Chondrocyte (in vitro differentiated cells): Measurements from ENCODE around the gene RANBP17. TPM values are rescaled to one million over a fixed set of nuclear protein-coding genes. Genes with fewer than 3 reads are reported as not detected.

Experiments
- DNase-seq: peaks from one replicate; pipeline ENCODE4 v3.0.0; 2021; ENCODE audit warnings: mixed read lengths, low spot score
- H3K27ac Mint-ChIP-seq: one replicate; pipeline ENCODE4 v1.8.0; 2021; ENCODE audit warnings: mild to moderate bottlenecking, moderate library complexity, mixed read lengths; ENCODE audit not compliant: unreplicated experiment
- H3K27me3 Mint-ChIP-seq: 2 replicates; pipeline ENCODE4 v1.8.0; 2021; ENCODE audit warnings: low read depth, mixed read lengths
- H3K36me3 Mint-ChIP-seq: 2 replicates; pipeline ENCODE4 v1.8.0; 2021; ENCODE audit warnings: low read depth, mixed read lengths
- H3K4me1 Mint-ChIP-seq: 2 replicates; pipeline ENCODE4 v1.8.0; 2021; ENCODE audit warnings: low read depth, mild to moderate bottlenecking, mixed read lengths
- H3K4me3 Mint-ChIP-seq: one replicate; pipeline ENCODE4 v1.8.0; 2021; ENCODE audit warnings: mild to moderate bottlenecking, moderate library complexity, mixed read lengths; ENCODE audit not compliant: unreplicated experiment
- H3K9me3 Mint-ChIP-seq: 2 replicates; pipeline ENCODE4 v1.8.0; 2021; ENCODE audit warnings: low read depth, mixed read lengths
- CTCF ChIP-seq: fragments of 200-600 bp; sonication (generic); IDR thresholded peaks from 2 replicates; pipeline ENCODE4 v1.5.0; 2021; ENCODE audit warnings: antibody characterized with exemption, mild to moderate bottlenecking, moderate library complexity
- total RNA-seq: library from RNA; stranded (reverse); gene quantifications from 3 replicates; pipeline ENCODE4 v1.2.1, GENCODE V29; 2021

The RANBP17 gene
- total RNA-seq, 1 donor from 2014 or later = 24.5 TPM

DNA sequence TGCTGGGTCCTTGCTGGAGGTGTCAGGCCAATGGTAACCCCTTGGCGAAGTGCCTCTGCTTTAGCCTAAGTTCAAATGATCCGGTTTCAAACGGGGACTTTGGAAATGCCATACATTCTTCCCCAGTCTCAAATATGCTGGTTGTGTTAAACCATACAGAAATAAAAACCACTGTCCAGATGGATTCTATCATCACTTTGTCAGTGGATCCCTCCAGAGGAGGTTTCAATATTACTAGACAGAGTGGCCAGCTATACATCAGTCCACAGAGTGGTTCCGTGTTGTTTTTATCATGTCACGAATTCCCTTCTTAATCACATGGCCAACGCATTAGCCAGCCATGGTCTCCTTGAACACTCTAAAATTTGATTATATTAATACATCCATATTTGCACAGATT, 7.3 kb upstream of the RANBP17 start:
- Mint-ChIP-seq H3K27me3 (no peaks in the 10 kb centered on the region), H3K27ac (no peak overlapping the region)

DNA sequence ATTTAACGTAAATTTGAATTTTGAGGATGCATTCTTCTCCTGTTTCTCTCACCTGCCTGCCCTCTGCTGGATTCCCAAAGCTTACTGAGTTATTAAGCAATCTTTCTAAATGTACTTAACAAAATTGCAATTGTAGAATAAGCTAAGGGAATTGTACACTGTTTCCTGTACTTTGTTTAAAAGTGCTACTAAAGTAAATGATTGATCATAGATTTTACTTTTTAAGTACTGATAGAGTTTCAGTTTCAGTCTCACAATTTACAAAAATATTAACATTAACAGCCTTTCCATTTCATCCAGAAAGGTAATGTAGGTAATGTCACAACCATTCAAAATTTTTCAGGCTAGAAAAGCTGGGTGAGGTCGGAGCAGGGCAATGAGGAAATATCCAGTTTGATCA, 4.8 kb upstream of the RANBP17 start:
- peak; percentile 11 for TF ChIP-seq CTCF
- H3K4me1 Mint-ChIP-seq = peaks cover 14% of the 10 kb centered on the region
- H3K27ac Mint-ChIP-seq = no peak overlapping the region
- no peak for DNase-seq
- H3K9me3 Mint-ChIP-seq = peaks cover 22% of the 10 kb centered on the region
- no peak overlapping the region for H3K4me3 Mint-ChIP-seq
- peaks cover 8% of the 10 kb centered on the region for H3K36me3 Mint-ChIP-seq
- H3K27me3 Mint-ChIP-seq = no peaks in the 10 kb centered on the region

More for the DNA sequence above, 7.3 kb upstream of the RANBP17 start:
- no peaks in the 10 kb centered on the region for H3K36me3 Mint-ChIP-seq
- peaks cover 8% of the 10 kb centered on the region for H3K9me3 Mint-ChIP-seq
- H3K4me1 Mint-ChIP-seq = peaks cover 14% of the 10 kb centered on the region
- TF ChIP-seq CTCF = no peak
- no peak overlapping the region for H3K4me3 Mint-ChIP-seq
- no peak for DNase-seq

DNA sequence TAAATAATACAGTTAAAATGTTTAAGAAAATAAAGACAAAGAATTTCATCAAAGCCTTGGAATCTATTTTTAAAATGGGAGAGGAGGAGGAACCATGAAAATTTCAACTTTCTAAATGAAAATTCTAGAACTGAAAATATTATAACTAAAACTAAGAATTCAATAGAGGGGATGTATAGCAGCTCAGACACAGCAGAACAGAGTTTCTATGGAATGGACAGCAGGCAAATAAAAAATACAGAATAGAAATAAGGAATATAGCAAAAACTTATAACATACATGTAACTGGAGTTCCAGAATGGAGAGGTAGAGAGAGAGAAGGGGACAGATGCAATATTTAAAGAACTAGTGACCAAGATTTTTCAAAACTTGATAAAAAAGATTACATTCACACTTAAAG, 1.4 kb upstream of the RANBP17 start:
- peak overlapping the region; percentile 64 for H3K4me3 Mint-ChIP-seq
- H3K36me3 Mint-ChIP-seq = peaks cover 8% of the 10 kb centered on the region
- no peak for TF ChIP-seq CTCF
- H3K4me1 Mint-ChIP-seq = peaks cover 26% of the 10 kb centered on the region
- H3K9me3 Mint-ChIP-seq = peaks cover 22% of the 10 kb centered on the region
- H3K27ac Mint-ChIP-seq = peak overlapping the region; percentile 24
- no peak for DNase-seq
- H3K27me3 Mint-ChIP-seq = no peaks in the 10 kb centered on the region

GRCh38 chr5:170860818-170861666, 776 bp upstream of the RANBP17 start:
- H3K36me3 Mint-ChIP-seq = peaks cover 8% of the 10 kb centered on the region
- peak overlapping the region; percentile 50 for H3K27ac Mint-ChIP-seq
- peak overlapping the region; percentile 64 for H3K4me3 Mint-ChIP-seq
- no peak for DNase-seq
- H3K4me1 Mint-ChIP-seq = peaks cover 25% of the 10 kb centered on the region
- H3K27me3 Mint-ChIP-seq = no peaks in the 10 kb centered on the region
- TF ChIP-seq CTCF = no peak
- peaks cover 22% of the 10 kb centered on the region for H3K9me3 Mint-ChIP-seq

GRCh38 chr5:170861667-170861916, 226 bp upstream of the RANBP17 start:
- peak overlapping the region; percentile 50 for H3K27ac Mint-ChIP-seq
- H3K4me3 Mint-ChIP-seq = peak overlapping the region; percentile 64
- H3K9me3 Mint-ChIP-seq = peaks cover 22% of the 10 kb centered on the region
- peaks cover 23% of the 10 kb centered on the region for H3K4me1 Mint-ChIP-seq
- no peaks in the 10 kb centered on the region for H3K27me3 Mint-ChIP-seq
- TF ChIP-seq CTCF = no peak
- DNase-seq = no peak
- peaks cover 8% of the 10 kb centered on the region for H3K36me3 Mint-ChIP-seq
